Endothelial cell (in vitro differentiated cells): ENCODE data around the gene PSMA7. TPM values are rescaled to one million over a fixed set of nuclear protein-coding genes. Genes with fewer than 3 reads are reported as not detected.

Experiments
- DNase-seq: peaks from one replicate; pipeline ENCODE4 v3.0.0; 2021; ENCODE audit warnings: low spot score
- H3K27ac Mint-ChIP-seq: one replicate; pipeline ENCODE4 v1.8.0; 2021; ENCODE audit warnings: mixed read lengths, inconsistent platforms; ENCODE audit not compliant: unreplicated experiment
- H3K27me3 Mint-ChIP-seq: one replicate; pipeline ENCODE4 v1.8.0; 2021; ENCODE audit warnings: mild to moderate bottlenecking, moderate library complexity, mixed read lengths, inconsistent platforms; ENCODE audit not compliant: unreplicated experiment
- H3K36me3 Mint-ChIP-seq: one replicate; pipeline ENCODE4 v1.8.0; 2021; ENCODE audit warnings: mild to moderate bottlenecking, low read depth, mixed read lengths, inconsistent platforms; ENCODE audit not compliant: unreplicated experiment
- H3K4me1 Mint-ChIP-seq: one replicate; pipeline ENCODE4 v1.8.0; 2021; ENCODE audit warnings: mild to moderate bottlenecking, mixed read lengths, inconsistent platforms; ENCODE audit not compliant: unreplicated experiment
- H3K4me3 Mint-ChIP-seq: one replicate; pipeline ENCODE4 v1.8.0; 2021; ENCODE audit warnings: mild to moderate bottlenecking, mixed read lengths, inconsistent platforms; ENCODE audit not compliant: unreplicated experiment
- H3K9me3 Mint-ChIP-seq: one replicate; pipeline ENCODE4 v1.8.0; 2021; ENCODE audit warnings: mixed read lengths, inconsistent platforms; ENCODE audit not compliant: unreplicated experiment
- total RNA-seq: library from RNA; stranded (reverse); fragmentation: NEBNext Ultra II Directional; extraction: Animal tissue kit (Norgen Biotek cat#: 25700); gene quantifications from one replicate; pipeline ENCODE4 v1.2.1, GENCODE V29; 2021; ENCODE audit not compliant: unreplicated experiment
- TF ChIP-seq, protein P1 (sequence below): fragments of 200-600 bp; sonication (generic); IDR thresholded peaks from one replicate; pipeline ENCODE4 v1.5.0; 2021; ENCODE audit warnings: antibody characterized with exemption; ENCODE audit not compliant: unreplicated experiment

Gene PSMA7
- total RNA-seq, 1 donor from 2014 or later: 302 TPM

DNA sequence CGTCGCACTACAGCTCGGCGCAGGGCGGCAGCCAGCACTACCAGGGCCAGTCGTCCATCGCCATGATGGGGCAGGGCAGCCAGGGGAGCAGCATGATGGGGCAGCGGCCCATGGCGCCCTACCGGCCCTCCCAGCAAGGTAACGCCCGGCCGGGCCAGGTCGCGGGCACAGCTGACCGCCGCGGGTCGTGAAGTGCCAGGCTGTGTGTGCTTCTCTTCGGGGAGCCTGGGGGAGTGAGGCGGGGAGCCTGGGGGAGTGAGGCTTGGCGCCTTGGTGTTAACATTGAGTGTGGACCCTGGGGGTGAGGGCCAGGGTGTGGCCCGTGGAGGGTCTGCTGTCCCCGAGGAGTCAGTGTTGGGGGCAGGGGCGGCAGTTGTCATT is 20.3 kb upstream of the PSMA7 start:
- no peak overlapping the region for H3K4me3 Mint-ChIP-seq
- no peaks in the 10 kb centered on the region for H3K9me3 Mint-ChIP-seq
- no peaks in the 10 kb centered on the region for H3K4me1 Mint-ChIP-seq
- no peak for DNase-seq
- TF ChIP-seq, protein P1, sequence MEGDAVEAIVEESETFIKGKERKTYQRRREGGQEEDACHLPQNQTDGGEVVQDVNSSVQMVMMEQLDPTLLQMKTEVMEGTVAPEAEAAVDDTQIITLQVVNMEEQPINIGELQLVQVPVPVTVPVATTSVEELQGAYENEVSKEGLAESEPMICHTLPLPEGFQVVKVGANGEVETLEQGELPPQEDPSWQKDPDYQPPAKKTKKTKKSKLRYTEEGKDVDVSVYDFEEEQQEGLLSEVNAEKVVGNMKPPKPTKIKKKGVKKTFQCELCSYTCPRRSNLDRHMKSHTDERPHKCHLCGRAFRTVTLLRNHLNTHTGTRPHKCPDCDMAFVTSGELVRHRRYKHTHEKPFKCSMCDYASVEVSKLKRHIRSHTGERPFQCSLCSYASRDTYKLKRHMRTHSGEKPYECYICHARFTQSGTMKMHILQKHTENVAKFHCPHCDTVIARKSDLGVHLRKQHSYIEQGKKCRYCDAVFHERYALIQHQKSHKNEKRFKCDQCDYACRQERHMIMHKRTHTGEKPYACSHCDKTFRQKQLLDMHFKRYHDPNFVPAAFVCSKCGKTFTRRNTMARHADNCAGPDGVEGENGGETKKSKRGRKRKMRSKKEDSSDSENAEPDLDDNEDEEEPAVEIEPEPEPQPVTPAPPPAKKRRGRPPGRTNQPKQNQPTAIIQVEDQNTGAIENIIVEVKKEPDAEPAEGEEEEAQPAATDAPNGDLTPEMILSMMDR: no peak
- H3K27me3 Mint-ChIP-seq: peaks cover 7% of the 10 kb centered on the region
- H3K27ac Mint-ChIP-seq: no peak overlapping the region
- peaks cover 9% of the 10 kb centered on the region for H3K36me3 Mint-ChIP-seq

DNA sequence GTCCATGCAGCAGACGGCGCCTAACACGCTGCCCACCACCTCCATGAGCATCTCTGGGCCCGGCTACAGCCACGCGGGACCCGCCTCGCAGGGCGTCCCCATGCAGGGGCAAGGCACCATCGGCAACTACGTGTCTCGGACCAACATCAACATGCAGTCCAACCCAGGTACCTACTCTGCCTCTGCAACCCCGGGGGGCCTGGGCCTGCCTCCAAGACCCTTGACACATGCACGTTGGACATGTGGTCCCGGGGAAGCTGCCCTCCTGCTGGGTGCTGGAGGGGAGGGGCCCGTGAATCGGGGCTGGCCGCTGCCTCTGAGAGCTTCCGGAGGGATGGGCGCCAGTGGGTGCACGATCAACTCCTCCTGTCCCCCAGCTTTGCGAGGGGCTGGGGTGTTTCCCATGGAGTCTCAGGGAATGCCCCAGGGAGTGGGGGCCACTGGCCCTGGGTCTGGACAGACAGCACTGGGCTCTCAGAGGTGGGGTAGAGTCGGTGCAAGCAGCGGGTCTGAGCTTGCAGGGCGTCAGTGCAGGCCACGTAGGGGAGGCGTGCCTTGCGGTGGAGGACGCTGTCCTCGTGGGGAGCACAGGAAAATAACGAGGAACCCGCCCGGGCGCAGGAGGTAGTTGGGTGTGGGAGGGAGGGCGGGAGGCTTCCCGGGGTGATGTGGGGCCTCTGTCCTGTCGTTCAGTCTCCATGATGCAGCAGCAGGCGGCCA is 19.7 kb upstream of the PSMA7 start:
- DNase-seq: no peak
- no peaks in the 10 kb centered on the region for H3K9me3 Mint-ChIP-seq
- no peak overlapping the region for H3K27ac Mint-ChIP-seq
- H3K27me3 Mint-ChIP-seq: peaks cover 5% of the 10 kb centered on the region
- no peak overlapping the region for H3K4me3 Mint-ChIP-seq
- TF ChIP-seq, protein P1: no peak
- peaks cover 10% of the 10 kb centered on the region for H3K36me3 Mint-ChIP-seq
- H3K4me1 Mint-ChIP-seq: no peaks in the 10 kb centered on the region

DNA sequence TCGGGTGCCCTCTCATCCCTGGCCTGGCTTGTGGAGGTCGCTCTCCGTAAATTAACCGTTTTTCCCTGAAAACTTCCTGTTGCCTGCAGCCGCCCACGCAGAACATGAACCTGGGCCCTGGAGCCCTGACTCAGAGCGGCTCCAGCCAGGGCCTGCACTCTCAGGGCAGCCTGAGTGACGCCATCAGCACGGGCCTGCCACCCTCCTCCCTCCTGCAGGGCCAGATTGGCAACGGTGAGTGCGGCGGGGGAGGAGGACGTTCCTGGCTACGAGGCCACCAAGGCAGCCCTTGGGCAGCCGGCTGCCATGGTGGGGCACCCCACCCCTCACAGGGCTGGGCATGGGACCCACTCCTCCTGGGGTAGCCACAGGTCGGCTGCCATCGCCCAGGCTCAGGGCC is 18.2 kb upstream of the PSMA7 start:
- DNase-seq: no peak
- Mint-ChIP-seq H3K27me3 (peaks cover 5% of the 10 kb centered on the region), H3K36me3 (peaks cover 9% of the 10 kb centered on the region), H3K4me1 (no peaks in the 10 kb centered on the region), H3K4me3 (no peak overlapping the region), H3K9me3 (no peaks in the 10 kb centered on the region), H3K27ac (no peak overlapping the region)
- TF ChIP-seq, protein P1: no peak

DNA sequence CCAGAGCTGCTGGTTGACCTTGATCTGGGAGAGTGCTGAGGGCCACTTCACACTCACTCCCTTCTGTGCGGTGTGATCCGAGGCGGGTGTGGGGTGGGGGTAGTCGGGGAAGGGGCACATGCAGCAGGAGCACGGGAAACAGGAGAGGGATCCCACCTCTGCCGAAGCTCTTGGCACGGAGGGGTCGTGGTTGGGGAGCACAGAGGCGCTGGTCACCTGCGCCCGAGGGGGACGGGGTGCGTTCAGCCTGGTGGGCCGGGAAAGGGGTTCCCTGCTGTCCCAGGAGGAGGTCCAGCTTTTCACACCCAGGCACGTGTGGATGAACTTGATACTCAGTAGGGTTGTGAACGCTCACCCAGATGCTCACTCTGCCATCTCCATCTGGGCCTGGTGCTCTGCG is 17.7 kb upstream of the PSMA7 start:
- no peak overlapping the region for H3K4me3 Mint-ChIP-seq
- TF ChIP-seq, protein P1: no peak
- H3K9me3 Mint-ChIP-seq: no peaks in the 10 kb centered on the region
- H3K27me3 Mint-ChIP-seq: peaks cover 5% of the 10 kb centered on the region
- H3K36me3 Mint-ChIP-seq: peaks cover 7% of the 10 kb centered on the region
- DNase-seq: no peak
- H3K4me1 Mint-ChIP-seq: peaks cover 5% of the 10 kb centered on the region
- H3K27ac Mint-ChIP-seq: no peak overlapping the region

DNA sequence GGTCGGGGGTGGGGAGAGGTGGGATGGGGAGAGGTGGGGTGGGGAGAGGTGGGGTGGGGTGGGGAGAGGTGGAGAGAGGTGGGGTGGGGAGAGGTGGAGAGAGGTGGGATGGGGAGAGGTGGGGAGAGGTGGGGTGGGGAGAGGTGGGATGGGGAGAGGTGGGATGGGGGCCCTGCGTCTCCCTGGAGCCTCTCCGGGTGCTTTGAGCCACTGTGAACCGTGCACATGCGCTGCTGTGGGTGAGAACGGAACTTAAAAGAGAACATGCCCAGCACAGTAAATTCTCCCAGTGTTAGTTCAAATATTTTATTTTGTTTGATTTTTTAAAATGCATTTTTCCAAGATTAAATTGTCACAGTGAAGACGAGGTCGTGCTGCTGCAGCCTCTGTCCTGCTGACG is 17.1 kb upstream of the PSMA7 start:
- peaks cover 5% of the 10 kb centered on the region for H3K36me3 Mint-ChIP-seq
- no peak for DNase-seq
- no peaks in the 10 kb centered on the region for H3K9me3 Mint-ChIP-seq
- TF ChIP-seq, protein P1: no peak
- H3K27ac Mint-ChIP-seq: no peak overlapping the region
- H3K27me3 Mint-ChIP-seq: peaks cover 8% of the 10 kb centered on the region
- H3K4me3 Mint-ChIP-seq: no peak overlapping the region
- peaks cover 7% of the 10 kb centered on the region for H3K4me1 Mint-ChIP-seq
